Limb (tissue), 2 donors: Measurements from ENCODE around the gene ITPRIP.

Experiments used
- DNase-seq, 2 donors: peaks; one replicate each; pipeline ENCODE4 v3.0.0-alpha.2; 2016; ENCODE audit errors: extremely low spot score in 2 of 2

ITPRIP gene

GRCh38 chr10:104308439-104308903 lies 29.8 kb downstream of the ITPRIP start:
- no peak for DNase-seq

GRCh38 chr10:104307576-104308438 lies 30.5 kb downstream of the ITPRIP start:
- DNase-seq, result peak in 1 of 2 donors; percentile 20

- DNase-seq, result no peak
Observed at GRCh38 chr10:104306897-104307296, 31.4 kb downstream of the ITPRIP start.

- DNase-seq, result no peak
Observed at GRCh38 chr10:104304927-104305326, 33.3 kb downstream of the ITPRIP start.

GRCh38 chr10:104304356-104304745 lies 33.9 kb downstream of the ITPRIP start:
- DNase-seq, result no peak

- no peak for DNase-seq
Observed at GRCh38 chr10:104303594-104304355, 34.5 kb downstream of the ITPRIP start.

GRCh38 chr10:104301907-104302690 lies 36.2 kb downstream of the ITPRIP start:
- no peak for DNase-seq

- DNase-seq, result peak; percentile 45 to 67
Observed at GRCh38 chr10:104300736-104301292, 37.5 kb downstream of the ITPRIP start.

- DNase-seq, result peak in 1 of 2 donors; percentile 49
Observed at GRCh38 chr10:104300002-104300735, 38.1 kb downstream of the ITPRIP start.

GRCh38 chr10:104299031-104299904 lies 39.0 kb downstream of the ITPRIP start:
- no peak for DNase-seq

- no peak for DNase-seq
Observed at GRCh38 chr10:104297697-104298660, 40.3 kb downstream of the ITPRIP start.

GRCh38 chr10:104296687-104297436 lies 41.4 kb downstream of the ITPRIP start:
- no peak for DNase-seq

GRCh38 chr10:104293781-104294321 lies 44.4 kb downstream of the ITPRIP start:
- no peak for DNase-seq

GRCh38 chr10:104293011-104293410 lies 45.3 kb downstream of the ITPRIP start:
- DNase-seq, result no peak

- peak; percentile 92 for DNase-seq
Observed at GRCh38 chr10:104291439-104291951, 46.8 kb downstream of the ITPRIP start.

- no peak for DNase-seq
Observed at GRCh38 chr10:104288355-104288754, 49.9 kb downstream of the ITPRIP start.

- no peak for DNase-seq
Observed at GRCh38 chr10:104286939-104287338, 51.3 kb downstream of the ITPRIP start.
